ENCODE results near the gene RPH3AL.

RPH3AL gene

DNA sequence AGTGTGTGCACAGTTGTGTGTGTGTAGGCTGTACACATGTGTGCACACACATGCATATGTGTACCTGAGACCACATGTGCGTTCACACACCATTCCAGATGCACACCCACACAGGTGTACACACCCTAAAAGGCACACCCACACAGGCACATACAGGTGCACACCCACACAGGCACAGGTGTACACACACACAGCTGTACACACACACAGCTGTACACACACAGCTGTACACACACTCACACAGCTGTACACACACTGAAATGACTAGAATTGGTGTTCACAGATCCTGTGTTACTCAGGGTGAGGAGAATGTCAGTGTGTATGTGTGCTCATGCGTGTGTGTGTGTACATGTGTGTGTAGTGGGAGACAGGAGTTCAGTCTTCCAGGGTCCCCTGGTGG lies 155.3 kb downstream of the RPH3AL start:
- DNase-seq = no peak

GRCh38 chr17:194828-195602 lies 157.6 kb downstream of the RPH3AL start:
- no peak for DNase-seq

DNA sequence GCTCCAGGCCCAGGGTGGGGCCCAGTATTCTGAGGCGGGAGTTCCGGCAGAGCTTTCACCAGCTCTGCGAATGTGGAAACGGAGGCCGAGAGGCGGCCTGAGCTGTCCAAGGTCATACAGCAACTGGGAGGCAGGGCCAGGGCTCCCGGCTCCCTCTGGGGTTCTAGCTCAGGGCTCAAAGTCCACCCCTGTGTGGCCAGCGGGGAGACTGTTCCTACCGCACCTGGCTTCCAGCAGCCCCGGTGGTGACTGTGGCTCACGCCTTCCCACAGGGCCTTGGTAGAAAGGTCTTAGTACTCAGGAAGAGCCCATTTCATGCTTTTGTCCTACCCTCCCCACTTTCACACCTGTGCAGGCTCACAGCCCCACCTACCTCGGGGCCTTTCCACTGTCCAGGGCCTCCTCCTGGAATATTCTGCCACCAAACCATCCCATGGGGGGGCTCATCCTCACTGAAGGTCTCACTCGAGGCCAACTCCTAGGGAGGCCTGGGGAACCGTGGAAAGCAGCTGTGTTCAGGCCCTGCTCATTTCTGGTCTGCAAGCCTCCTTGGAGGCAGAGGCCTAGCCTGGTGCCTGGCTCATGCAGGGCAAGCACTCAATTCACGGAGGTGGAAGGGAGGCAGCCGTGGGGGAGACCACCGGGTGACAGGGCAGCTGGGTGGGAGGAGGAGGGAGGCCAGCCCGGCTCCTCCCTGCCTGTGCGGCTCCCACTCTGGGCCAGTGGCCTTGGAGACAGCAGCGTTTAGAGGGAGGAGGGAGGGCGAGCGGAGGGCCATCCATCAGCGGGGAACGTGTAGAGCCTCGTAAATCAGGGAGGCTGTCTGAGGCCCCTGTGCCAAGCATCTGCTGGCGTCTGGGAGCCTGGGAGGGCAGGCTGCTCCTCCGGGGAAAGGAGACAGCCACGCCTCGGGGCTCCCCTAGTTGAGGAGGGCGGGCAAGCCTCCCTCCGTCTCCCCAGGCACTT lies 158.5 kb downstream of the RPH3AL start:
- peak in 6 of 14 donors; percentile 6 to 38 (median 16) for DNase-seq

GRCh38 chr17:193426-193810 lies 159.2 kb downstream of the RPH3AL start:
- no peak for DNase-seq

DNA sequence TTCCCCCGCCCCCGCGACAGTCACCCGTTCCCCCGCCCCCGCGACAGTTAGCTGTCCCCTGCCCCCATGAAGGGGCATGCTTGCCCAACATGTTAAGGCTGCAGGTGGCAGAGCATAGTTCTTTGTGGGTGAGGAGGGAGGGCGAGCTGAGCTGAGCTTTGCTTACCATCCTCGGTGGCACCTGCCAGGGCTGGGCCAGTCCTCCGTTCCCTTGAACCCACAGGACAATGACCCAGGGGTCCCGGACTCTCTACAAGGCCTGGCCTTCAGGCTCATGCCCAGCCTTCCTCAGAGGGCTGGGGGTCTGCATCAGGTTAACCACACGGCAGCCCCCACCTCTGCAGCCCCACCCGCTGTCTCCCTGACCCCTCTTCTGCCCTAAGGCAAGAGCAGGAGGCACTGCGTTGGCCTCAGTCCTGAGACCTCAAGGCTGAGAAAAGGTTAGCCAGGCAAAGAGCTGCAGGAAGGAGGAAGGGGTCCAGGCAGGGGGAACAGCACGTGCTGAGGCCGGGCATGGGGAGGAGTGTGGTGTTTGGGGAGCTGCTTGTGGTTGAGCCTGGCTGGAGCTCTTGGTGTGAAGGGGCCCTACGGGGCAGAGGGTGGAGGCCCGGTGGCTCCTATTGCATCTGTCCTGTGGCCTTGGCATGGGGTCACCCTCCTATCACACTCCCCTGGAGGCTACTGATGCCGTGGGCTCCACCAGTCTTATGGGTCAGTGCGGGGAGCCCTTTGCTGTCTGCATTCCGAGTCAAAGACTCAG lies 159.8 kb downstream of the RPH3AL start:
- DNase-seq = no peak

DNA sequence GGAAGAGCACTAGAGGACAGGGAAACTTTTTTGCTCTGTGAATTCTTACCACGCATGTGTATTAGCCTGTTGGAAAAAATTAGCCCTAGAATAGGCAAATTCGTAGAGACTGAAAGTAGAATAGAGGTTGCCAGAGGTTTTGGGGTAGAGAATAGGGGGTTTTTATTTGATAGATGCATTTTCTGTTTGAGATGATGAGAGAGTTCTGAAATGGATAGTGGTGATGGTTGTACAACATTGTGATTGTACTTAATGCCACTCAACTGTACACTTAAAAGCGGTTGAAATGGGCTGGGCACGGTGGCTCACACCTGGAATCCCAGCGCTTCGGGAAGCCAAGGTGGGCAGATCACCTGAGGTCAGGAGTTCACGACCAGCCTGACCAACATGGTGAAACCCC lies 163.2 kb downstream of the RPH3AL start:
- DNase-seq = no peak

DNA sequence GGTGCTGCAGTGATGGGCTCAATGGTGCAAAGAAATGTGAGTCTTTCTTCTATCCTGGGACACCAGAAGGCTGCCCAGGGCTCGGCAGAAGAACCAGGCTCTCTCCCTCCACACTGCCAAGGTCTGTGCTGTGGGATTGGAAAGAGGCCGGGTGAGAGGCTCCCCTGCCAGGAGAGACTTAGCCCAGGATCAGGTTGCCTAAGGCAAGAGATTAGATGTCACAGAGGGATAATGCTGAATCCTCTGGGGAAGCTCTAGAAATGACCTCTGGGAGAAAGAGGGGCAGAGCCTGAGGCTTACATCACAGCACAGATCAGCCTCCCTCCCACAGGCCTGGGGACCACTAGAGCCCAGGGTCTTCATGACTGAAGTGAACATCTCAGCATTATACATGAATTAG lies 165.5 kb downstream of the RPH3AL start:
- DNase-seq = no peak

DNA sequence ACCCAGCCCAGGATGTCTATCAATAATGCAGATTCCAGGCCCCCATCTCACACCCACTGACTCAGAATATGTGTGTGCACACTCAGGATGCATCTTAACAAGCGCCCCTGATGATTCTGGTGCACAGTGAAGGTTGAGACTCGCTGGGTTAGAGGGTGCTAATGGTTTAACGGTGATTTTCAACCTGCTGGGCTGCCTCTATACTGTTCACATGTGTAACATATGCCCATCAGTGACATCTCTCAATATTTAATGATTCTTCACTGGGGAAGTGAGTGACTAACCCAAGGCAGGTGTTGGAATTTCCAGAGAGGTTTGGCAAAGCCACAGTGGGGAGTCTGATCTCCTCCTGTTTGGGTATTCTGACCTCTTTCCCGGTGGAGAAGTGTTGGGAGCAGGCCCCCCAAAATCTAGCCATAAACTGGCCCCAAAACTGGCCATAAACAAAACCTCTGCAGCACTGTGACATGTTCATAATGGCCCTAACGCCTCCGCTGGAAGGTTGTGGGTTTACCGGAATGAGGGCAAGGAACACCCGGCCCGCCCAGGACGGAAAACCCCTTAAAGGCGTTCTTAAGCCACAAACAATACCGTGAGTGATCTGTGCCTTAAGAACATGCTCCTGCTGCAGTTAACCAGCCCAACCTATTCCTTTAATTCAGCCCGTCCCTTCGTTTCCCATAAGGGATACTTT lies 167.0 kb downstream of the RPH3AL start:
- DNase-seq = no peak

DNA sequence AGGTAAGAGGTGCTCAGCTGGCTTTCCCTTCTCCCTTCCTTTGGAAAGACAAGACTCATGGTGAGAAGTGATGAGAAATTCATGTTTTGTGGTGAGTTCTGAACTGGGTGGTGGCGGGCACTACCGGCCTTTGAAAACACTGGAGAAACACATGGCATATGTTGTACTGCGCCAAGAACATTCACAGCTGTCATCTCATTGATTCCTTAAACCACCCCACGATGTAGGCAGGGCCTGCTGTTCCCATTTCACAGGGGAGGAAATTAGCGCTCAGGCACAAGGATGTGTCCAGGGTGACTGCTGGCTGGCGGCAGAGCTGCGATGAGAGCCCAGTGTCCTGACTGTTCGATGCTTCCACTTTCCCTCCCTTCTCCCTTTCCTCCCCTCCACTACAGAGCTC lies 169.6 kb downstream of the RPH3AL start:
- no peak for DNase-seq

DNA sequence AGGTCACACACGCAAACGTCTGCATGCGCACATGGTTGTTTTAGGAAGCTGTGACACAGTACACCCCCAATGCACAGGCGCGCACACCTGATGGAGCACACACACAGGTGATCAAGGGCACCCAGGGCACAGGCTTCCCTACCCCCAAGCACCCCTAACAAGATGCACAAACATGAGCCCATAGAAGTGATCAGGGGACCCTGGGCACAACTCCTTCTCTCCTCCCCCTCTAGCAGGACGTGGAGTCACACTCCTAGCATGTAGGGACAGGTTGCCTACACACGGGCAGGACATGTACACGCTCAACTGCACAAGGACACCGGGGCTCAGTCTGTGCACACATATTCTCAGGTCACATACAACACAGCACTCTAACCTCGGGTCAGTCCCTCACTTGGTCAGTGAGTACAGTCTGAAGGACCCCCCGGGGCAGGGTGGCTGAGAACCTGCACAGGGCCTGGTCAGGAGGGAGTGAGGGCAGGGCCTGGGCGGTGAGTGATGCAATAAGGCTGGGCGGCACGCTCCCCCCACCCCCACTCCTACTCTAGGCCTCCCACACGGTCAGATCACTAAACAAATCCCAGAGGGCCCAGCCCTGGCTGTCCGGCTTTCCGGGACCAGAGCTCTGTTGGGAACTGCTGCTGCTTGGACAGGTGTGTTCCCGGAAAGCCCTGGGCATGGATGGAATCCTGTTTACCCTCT lies 170.4 kb downstream of the RPH3AL start:
- DNase-seq = no peak

DNA sequence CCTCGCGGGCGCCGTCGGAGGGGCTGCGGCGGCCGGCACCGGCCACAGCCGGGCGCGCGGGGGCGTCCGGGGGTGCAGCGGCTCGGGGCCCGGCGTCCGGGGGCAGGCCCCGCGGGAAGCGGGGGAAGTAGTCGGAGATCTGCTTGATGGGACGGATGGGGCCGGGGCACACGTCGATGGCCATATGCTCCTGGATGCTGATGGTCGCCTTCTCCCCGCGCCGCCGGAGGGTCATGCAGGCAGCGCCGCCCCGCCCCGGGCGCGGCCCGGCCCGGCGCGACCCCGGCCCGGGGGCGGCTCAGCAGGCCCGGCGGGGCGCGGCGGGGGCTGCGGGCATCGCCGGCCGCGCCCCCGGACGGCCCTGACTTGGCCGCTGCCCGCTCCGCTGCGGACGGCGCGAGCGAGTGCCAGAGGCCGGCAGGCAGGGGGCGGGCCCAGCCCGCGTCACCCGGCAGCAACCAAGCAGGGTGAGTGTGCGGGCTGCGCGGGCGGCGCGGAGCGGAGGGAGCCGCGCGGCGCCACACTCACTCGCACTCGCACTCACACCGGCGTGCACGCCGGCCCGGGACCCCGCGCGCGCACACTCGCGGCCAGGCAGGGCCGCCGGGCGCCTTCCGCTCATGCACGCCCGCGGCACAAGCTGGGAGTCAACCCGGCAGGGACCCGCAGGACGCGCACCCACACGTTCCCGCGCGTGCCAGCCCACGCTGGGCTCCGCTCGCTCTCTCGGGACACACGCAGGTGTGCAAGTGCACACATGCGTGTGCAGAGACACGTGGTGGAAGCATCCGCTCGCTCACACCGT lies 171.2 kb downstream of the RPH3AL start, which contains the start of gene DOC2B:
Gene DOC2B (minus strand): TSS at position 406 of the 805 bp plus-strand sequence. CDS start 171 bp downstream, at position 235.
- peak in 3 of 14 donors; percentile 20 to 48 (median 21) for DNase-seq

GRCh38 chr17:180381-181244 lies 172.0 kb downstream of the RPH3AL start:
- peak in 2 of 14 donors; percentile 23 to 32 for DNase-seq

- peak in 3 of 14 donors; percentile 6 to 49 (median 42) for DNase-seq
Observed at GRCh38 chr17:179781-180380, 172.7 kb downstream of the RPH3AL start.

GRCh38 chr17:179066-179432 lies 173.6 kb downstream of the RPH3AL start:
- DNase-seq = peak in 1 of 14 donors; percentile 36

GRCh38 chr17:178292-179065 lies 174.1 kb downstream of the RPH3AL start:
- peak in 1 of 14 donors; percentile 51 for DNase-seq

DNA sequence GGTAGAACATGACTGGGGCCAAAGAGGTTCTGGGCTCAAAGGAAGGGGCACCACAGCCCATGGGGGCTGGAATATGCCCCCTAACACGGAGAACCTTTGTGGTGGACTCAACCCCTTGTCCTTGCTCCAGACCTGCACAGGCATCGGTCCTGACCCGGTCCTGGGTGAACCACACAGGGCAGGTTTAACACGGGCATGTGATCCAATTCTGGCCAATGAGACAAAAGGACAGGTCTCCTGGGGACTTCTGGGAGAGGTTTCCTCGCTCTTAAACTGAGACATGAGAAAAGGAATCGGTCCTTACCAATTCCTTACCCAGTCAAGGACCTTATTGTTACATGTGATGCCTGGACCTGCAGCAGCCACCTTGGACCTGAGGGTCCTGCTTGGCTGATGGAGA lies 174.8 kb downstream of the RPH3AL start:
- DNase-seq = peak in 1 of 14 donors; percentile 57

- DNase-seq = no peak
Observed at GRCh38 chr17:177155-177554, 175.5 kb downstream of the RPH3AL start.
